ENCODE measurements around the gene ARL2.
"Not testable (repeated sequence)": the region's sequence is repeated elsewhere in the genome, so short reads cannot be mapped to it uniquely, and the experiment has no call there.

The ARL2 gene

DNA sequence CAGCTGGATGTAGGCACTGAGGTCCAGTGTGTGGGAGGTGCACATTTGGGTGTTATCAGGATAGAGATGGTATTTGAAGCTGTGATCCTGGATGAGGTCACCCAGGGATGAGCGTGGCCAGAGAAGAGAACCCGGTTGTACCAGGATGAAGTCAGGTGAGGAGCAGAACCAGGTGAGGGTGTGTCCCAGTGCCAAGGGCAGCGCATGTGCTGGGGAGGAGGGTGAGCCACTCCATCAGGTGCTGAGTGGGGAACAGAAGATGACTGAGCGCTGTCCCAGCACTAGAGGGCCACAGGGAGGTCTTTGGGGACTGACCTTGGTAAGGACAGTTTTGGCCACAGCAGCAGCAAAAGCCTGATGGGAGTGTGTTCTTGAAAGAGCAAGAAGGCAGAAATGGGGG is 2.7 kb downstream of the ARL2 start:
- Histone ChIP-seq H3K27ac (ENCODE audit: insufficient read depth in 1 of 2, low read depth in 1 of 2, low read length in 2 of 2, poor library complexity in 1 of 2, severe bottlenecking in 2 of 2) (peak overlapping the region in 1 of 2 experiments; percentile 8), H3K27me3 (replicated peaks in 2 of 5; ENCODE audit: control insufficient read depth in 4 of 5, insufficient read depth in 5 of 5, low read length in 4 of 5) (no peaks in the 10 kb centered on the region), H3K36me3 (ENCODE audit: control insufficient read depth in 4 of 4, insufficient read depth in 4 of 4, low read length in 3 of 4) (peaks cover 0 to 45% (median 34%) of the 10 kb centered on the region in 4 experiments), H3K4me3 (ENCODE audit: control insufficient read depth in 1 of 7, extremely low read depth in 1 of 7, insufficient read depth in 4 of 7, low read depth in 2 of 7, low read length in 6 of 7) (no peak overlapping the region), H3K9me3 (ENCODE audit: control extremely low read depth in 1 of 5, control insufficient read depth in 4 of 5, insufficient read depth in 2 of 5, low read depth in 1 of 5, low read length in 4 of 5) (no peaks in the 10 kb centered on the region), H3K4me1 (ENCODE audit: control extremely low read depth in 1 of 4, control insufficient read depth in 4 of 4, insufficient read depth in 4 of 4, low read length in 3 of 4) (peaks cover 0 to 27% (median 24%) of the 10 kb centered on the region in 4 experiments)
- ChIA-PET POLR2A (interaction anchor here (0.6 to 0.8 kb wide), 2 partner anchors 93 to 95 kb away, joined by 3 to 4 read pairs; partner anchors contain the start of gene TM7SF2), CTCF (interaction anchor here (1.2 kb wide), 1 partner anchor 9 kb away, joined by 3 read pairs; no protein-coding TSS in a partner anchor)
- WGBS (ENCODE audit: insufficient coverage), result 96% methylated on average over 4 of the region's 4 CpGs
- DNase-seq, result no peak

DNA sequence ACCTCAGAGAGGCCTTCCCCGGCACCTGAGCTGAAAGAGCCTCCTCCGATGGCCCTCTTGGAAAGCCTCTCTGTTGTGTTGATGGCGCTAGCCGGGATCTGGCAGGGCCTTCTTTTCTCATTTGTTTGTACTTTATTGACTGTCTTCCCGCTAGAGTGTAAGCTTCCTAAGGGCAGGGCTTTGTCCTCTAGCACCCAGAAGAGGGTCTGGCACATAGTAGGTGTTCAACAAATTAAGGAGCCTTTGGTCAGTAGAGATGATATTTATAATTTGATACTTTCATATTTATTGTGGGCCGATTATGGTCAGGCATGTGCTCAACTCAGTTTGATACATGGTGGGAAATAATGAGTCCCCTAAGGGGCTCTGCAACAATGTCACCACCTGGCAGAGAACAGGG is 4.0 kb downstream of the ARL2 start:
- no peaks in the 10 kb centered on the region for H3K9me3 ChIP-seq (ENCODE audit: control extremely low read depth in 1 of 5, control insufficient read depth in 4 of 5, insufficient read depth in 2 of 5, low read depth in 1 of 5, low read length in 4 of 5)
- DNase-seq, result no peak
- H3K36me3 ChIP-seq (ENCODE audit: control insufficient read depth in 4 of 4, insufficient read depth in 4 of 4, low read length in 3 of 4), result peaks cover 0 to 50% (median 39%) of the 10 kb centered on the region in 4 experiments
- ChIA-PET POLR2A (no interaction called here), CTCF (interaction anchor here (1.6 kb wide), 2 partner anchors 58 to 171 kb away, joined by 3 to 4 read pairs; no protein-coding TSS in a partner anchor)
- H3K4me3 ChIP-seq (ENCODE audit: control insufficient read depth in 1 of 7, extremely low read depth in 1 of 7, insufficient read depth in 4 of 7, low read depth in 2 of 7, low read length in 6 of 7), result no peak overlapping the region
- H3K27ac ChIP-seq (ENCODE audit: insufficient read depth in 1 of 2, low read depth in 1 of 2, low read length in 2 of 2, poor library complexity in 1 of 2, severe bottlenecking in 2 of 2), result no peak overlapping the region
- WGBS (ENCODE audit: insufficient coverage), result 96% methylated on average over 5 of the region's 6 CpGs
- peaks cover 0 to 24% (median 21%) of the 10 kb centered on the region in 4 experiments for H3K4me1 ChIP-seq (ENCODE audit: control extremely low read depth in 1 of 4, control insufficient read depth in 4 of 4, insufficient read depth in 4 of 4, low read length in 3 of 4)
- H3K27me3 ChIP-seq (replicated peaks in 2 of 5; ENCODE audit: control insufficient read depth in 4 of 5, insufficient read depth in 5 of 5, low read length in 4 of 5), result no peaks in the 10 kb centered on the region

DNA sequence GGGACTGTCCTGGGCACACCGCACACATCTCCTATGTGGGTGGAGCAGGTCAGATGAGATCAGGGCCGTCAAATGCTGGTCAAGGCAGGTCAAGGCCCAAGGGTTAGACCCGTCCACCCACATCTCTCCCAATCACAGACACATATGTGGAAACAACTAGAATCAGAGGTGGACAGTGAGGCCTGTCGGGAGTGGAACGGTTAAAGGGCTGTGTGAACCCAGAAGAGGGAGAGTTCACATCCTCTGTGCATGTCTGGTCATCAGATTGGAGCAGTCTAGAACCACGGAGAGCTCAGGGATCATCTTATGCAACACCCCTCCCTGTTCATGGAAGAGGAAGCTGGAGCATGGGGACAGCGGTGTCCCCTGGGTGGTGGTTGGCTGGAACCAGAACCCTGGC is 5.9 kb downstream of the ARL2 start:
- no peak overlapping the region for H3K4me3 ChIP-seq (ENCODE audit: control insufficient read depth in 1 of 7, extremely low read depth in 1 of 7, insufficient read depth in 4 of 7, low read depth in 2 of 7, low read length in 6 of 7)
- peaks cover 0 to 16% (median 10%) of the 10 kb centered on the region in 4 experiments for H3K4me1 ChIP-seq (ENCODE audit: control extremely low read depth in 1 of 4, control insufficient read depth in 4 of 4, insufficient read depth in 4 of 4, low read length in 3 of 4)
- 96% methylated on average over 6 of the region's 7 CpGs for WGBS (ENCODE audit: insufficient coverage)
- ChIA-PET POLR2A (no interaction called here), CTCF (no interaction called here)
- no peaks in the 10 kb centered on the region for H3K27me3 ChIP-seq (replicated peaks in 2 of 5; ENCODE audit: control insufficient read depth in 4 of 5, insufficient read depth in 5 of 5, low read length in 4 of 5)
- H3K9me3 ChIP-seq (ENCODE audit: control extremely low read depth in 1 of 5, control insufficient read depth in 4 of 5, insufficient read depth in 2 of 5, low read depth in 1 of 5, low read length in 4 of 5), result no peaks in the 10 kb centered on the region
- DNase-seq, result no peak
- no peak overlapping the region for H3K27ac ChIP-seq (ENCODE audit: insufficient read depth in 1 of 2, low read depth in 1 of 2, low read length in 2 of 2, poor library complexity in 1 of 2, severe bottlenecking in 2 of 2)
- peaks cover 0 to 50% (median 39%) of the 10 kb centered on the region in 4 experiments for H3K36me3 ChIP-seq (ENCODE audit: control insufficient read depth in 4 of 4, insufficient read depth in 4 of 4, low read length in 3 of 4)

GRCh38 chr11:65021003-65021402 is 7.0 kb downstream of the ARL2 start:
- WGBS (ENCODE audit: insufficient coverage), result 100% methylated on average over 1 of the region's 3 CpGs
- POLR2A ChIA-PET, result no interaction called here
- no peak for DNase-seq
- Histone ChIP-seq H3K27ac (ENCODE audit: insufficient read depth in 1 of 2, low read depth in 1 of 2, low read length in 2 of 2, poor library complexity in 1 of 2, severe bottlenecking in 2 of 2) (peak overlapping the region in 1 of 2 experiments; percentile 20), H3K4me1 (ENCODE audit: control extremely low read depth in 1 of 4, control insufficient read depth in 4 of 4, insufficient read depth in 4 of 4, low read length in 3 of 4) (peaks cover 0 to 6% (median 3%) of the 10 kb centered on the region in 4 experiments), H3K9me3 (ENCODE audit: control extremely low read depth in 1 of 5, control insufficient read depth in 4 of 5, insufficient read depth in 2 of 5, low read depth in 1 of 5, low read length in 4 of 5) (no peaks in the 10 kb centered on the region), H3K36me3 (ENCODE audit: control insufficient read depth in 4 of 4, insufficient read depth in 4 of 4, low read length in 3 of 4) (peaks cover 0 to 50% (median 39%) of the 10 kb centered on the region in 4 experiments), H3K27me3 (replicated peaks in 2 of 5; ENCODE audit: control insufficient read depth in 4 of 5, insufficient read depth in 5 of 5, low read length in 4 of 5) (no peaks in the 10 kb centered on the region), H3K4me3 (ENCODE audit: control insufficient read depth in 1 of 7, extremely low read depth in 1 of 7, insufficient read depth in 4 of 7, low read depth in 2 of 7, low read length in 6 of 7) (no peak overlapping the region)
- CTCF ChIA-PET, result no interaction called here

- peaks cover 0 to 4% (median 1%) of the 10 kb centered on the region in 4 experiments for H3K4me1 ChIP-seq (ENCODE audit: control extremely low read depth in 1 of 4, control insufficient read depth in 4 of 4, insufficient read depth in 4 of 4, low read length in 3 of 4)
- DNase-seq, result no peak
- POLR2A ChIA-PET, result no interaction called here
- H3K4me3 ChIP-seq (ENCODE audit: control insufficient read depth in 1 of 7, extremely low read depth in 1 of 7, insufficient read depth in 4 of 7, low read depth in 2 of 7, low read length in 6 of 7), result no peak overlapping the region
- 98% methylated on average over 6 of the region's 11 CpGs for WGBS (ENCODE audit: insufficient coverage)
- no peak overlapping the region for H3K27ac ChIP-seq (ENCODE audit: insufficient read depth in 1 of 2, low read depth in 1 of 2, low read length in 2 of 2, poor library complexity in 1 of 2, severe bottlenecking in 2 of 2)
- H3K36me3 ChIP-seq (ENCODE audit: control insufficient read depth in 4 of 4, insufficient read depth in 4 of 4, low read length in 3 of 4), result peaks cover 0 to 47% (median 38%) of the 10 kb centered on the region in 4 experiments
- H3K9me3 ChIP-seq (ENCODE audit: control extremely low read depth in 1 of 5, control insufficient read depth in 4 of 5, insufficient read depth in 2 of 5, low read depth in 1 of 5, low read length in 4 of 5), result no peaks in the 10 kb centered on the region
- CTCF ChIA-PET, result no interaction called here
- no peaks in the 10 kb centered on the region for H3K27me3 ChIP-seq (replicated peaks in 2 of 5; ENCODE audit: control insufficient read depth in 4 of 5, insufficient read depth in 5 of 5, low read length in 4 of 5)
These were observed 7.5 kb downstream of the ARL2 start for GRCh38 chr11:65021509-65021908.

GRCh38 chr11:65023502-65023901 is 9.5 kb downstream of the ARL2 start:
- H3K27me3 ChIP-seq (replicated peaks in 2 of 5; ENCODE audit: control insufficient read depth in 4 of 5, insufficient read depth in 5 of 5, low read length in 4 of 5); POLR2A ChIA-PET; H3K9me3 ChIP-seq (ENCODE audit: control extremely low read depth in 1 of 5, control insufficient read depth in 4 of 5, insufficient read depth in 2 of 5, low read depth in 1 of 5, low read length in 4 of 5); H3K4me3 ChIP-seq (ENCODE audit: control insufficient read depth in 1 of 7, extremely low read depth in 1 of 7, insufficient read depth in 4 of 7, low read depth in 2 of 7, low read length in 6 of 7); H3K27ac ChIP-seq (ENCODE audit: insufficient read depth in 1 of 2, low read depth in 1 of 2, low read length in 2 of 2, poor library complexity in 1 of 2, severe bottlenecking in 2 of 2): not testable (repeated sequence)
- DNase-seq, result peak in 2 of 3 donors; percentile 39 to 71
- H3K36me3 ChIP-seq (ENCODE audit: control insufficient read depth in 4 of 4, insufficient read depth in 4 of 4, low read length in 3 of 4), result peaks cover 0 to 30% (median 28%) of the 10 kb centered on the region in 4 experiments
- 60% methylated on average over 5 of the region's 8 CpGs for WGBS (ENCODE audit: insufficient coverage)
- CTCF ChIA-PET, result interaction anchor here (4.2 kb wide), 1 partner anchor 9 kb away, joined by 21 read pairs; the partner anchor contains the start of gene ARL2
- H3K4me1 ChIP-seq (ENCODE audit: control extremely low read depth in 1 of 4, control insufficient read depth in 4 of 4, insufficient read depth in 4 of 4, low read length in 3 of 4), result peaks cover 6 to 16% (median 15%) of the 10 kb centered on the region in 4 experiments

- Histone ChIP-seq H3K36me3 (ENCODE audit: control insufficient read depth in 4 of 4, insufficient read depth in 4 of 4, low read length in 3 of 4) (peaks cover 0 to 4% (median 4%) of the 10 kb centered on the region in 4 experiments), H3K4me3 (ENCODE audit: control insufficient read depth in 1 of 7, extremely low read depth in 1 of 7, insufficient read depth in 4 of 7, low read depth in 2 of 7, low read length in 6 of 7) (peak overlapping the region in 4 of 7 experiments; percentile 55 to 73 (median 66)), H3K9me3 (ENCODE audit: control extremely low read depth in 1 of 5, control insufficient read depth in 4 of 5, insufficient read depth in 2 of 5, low read depth in 1 of 5, low read length in 4 of 5) (no peaks in the 10 kb centered on the region), H3K27ac (ENCODE audit: insufficient read depth in 1 of 2, low read depth in 1 of 2, low read length in 2 of 2, poor library complexity in 1 of 2, severe bottlenecking in 2 of 2) (peak overlapping the region in 1 of 2 experiments; percentile 71), H3K4me1 (ENCODE audit: control extremely low read depth in 1 of 4, control insufficient read depth in 4 of 4, insufficient read depth in 4 of 4, low read length in 3 of 4) (peaks cover 6 to 18% (median 16%) of the 10 kb centered on the region in 4 experiments), H3K27me3 (replicated peaks in 2 of 5; ENCODE audit: control insufficient read depth in 4 of 5, insufficient read depth in 5 of 5, low read length in 4 of 5) (no peaks in the 10 kb centered on the region)
- 82% methylated on average over 10 of the region's 10 CpGs for WGBS (ENCODE audit: insufficient coverage)
- ChIA-PET CTCF (interaction anchor here (0.5 to 4.2 kb wide), 8 partner anchors 9 to 96 kb away, joined by 3 to 21 read pairs (median 4); partner anchors contain the start of genes ARL2 and SAC3D1), POLR2A (interaction anchor here (2.0 kb wide), 1 partner anchor 13 kb away, joined by 5 read pairs; the partner anchor contains the start of gene ARL2)
- DNase-seq, result no peak
These were observed 12.8 kb downstream of the ARL2 start for GRCh38 chr11:65026810-65027209.

Data from common myeloid progenitor, CD34-positive (primary cell).